HG03378 (cell line): ENCODE results near the gene L3MBTL4.
A peak's percentile ranks its signal among the peaks of the same experiment; 100 is the strongest.
"Not testable (repeated sequence)": the region's sequence is repeated elsewhere in the genome, so short reads cannot be mapped to it uniquely, and the experiment has no call there.

Experiments
- ATAC-seq: cut with Tn5 transposase; IDR thresholded peaks from one replicate; pipeline ENCODE4 v1.9.1; 2021; ENCODE audit warnings: mild to moderate bottlenecking, moderate library complexity; ENCODE audit not compliant: unreplicated experiment

L3MBTL4 gene

DNA sequence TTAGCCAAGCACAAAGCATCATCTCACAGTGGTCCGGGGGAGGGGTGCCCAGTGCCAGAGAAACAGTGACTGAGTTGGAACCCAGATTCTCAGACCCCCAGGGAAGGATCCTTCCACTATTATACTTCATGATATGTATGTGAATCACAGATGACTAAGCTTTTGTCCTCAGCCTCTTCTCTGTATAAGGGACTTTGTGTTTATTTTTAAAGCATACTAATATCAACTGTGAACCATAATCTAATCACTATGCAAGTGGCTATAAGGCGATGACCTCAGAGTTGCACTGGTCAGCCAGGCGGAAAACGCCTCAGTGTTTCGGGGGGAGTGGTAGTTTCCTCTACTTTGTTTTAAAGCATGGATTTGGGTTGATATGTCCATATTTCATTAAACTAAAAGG lies 359.0 kb downstream of the L3MBTL4 start:
- ATAC-seq, result no peak

- no peak for ATAC-seq
Observed at GRCh38 chr18:6054256-6054842, 360.4 kb downstream of the L3MBTL4 start.

- ATAC-seq, result no peak
Observed at GRCh38 chr18:6052449-6052913, 362.2 kb downstream of the L3MBTL4 start.

GRCh38 chr18:6047596-6047995 lies 367.1 kb downstream of the L3MBTL4 start:
- ATAC-seq, result not testable (repeated sequence)

GRCh38 chr18:6044773-6045172 lies 369.9 kb downstream of the L3MBTL4 start:
- no peak for ATAC-seq

- ATAC-seq, result no peak
Observed at GRCh38 chr18:6044319-6044718, 370.4 kb downstream of the L3MBTL4 start.

DNA sequence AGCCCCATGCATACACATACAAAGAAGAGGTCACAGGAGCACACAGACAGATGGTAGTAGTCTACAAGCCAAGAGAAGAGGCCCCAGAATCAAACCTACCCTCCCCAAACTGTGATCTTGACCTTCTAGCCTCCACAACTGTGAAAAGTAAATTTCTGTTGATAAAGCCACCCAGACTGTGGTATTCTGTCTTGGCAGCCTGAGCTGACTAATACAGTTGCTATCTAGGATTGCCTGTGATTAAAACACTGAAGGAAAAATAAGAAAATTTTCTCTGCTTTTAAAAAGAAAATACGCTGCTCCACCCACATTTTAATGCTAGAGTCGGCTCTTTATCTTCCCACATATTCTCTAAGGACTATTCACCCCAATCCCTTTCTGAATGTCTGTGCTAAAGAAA lies 375.7 kb downstream of the L3MBTL4 start:
- ATAC-seq, result no peak

- no peak for ATAC-seq
Observed at GRCh38 chr18:6031442-6031841, 383.3 kb downstream of the L3MBTL4 start.

GRCh38 chr18:6031002-6031401 lies 383.7 kb downstream of the L3MBTL4 start:
- ATAC-seq, result no peak

- no peak for ATAC-seq
Observed at GRCh38 chr18:6024745-6025248, 389.9 kb downstream of the L3MBTL4 start.

GRCh38 chr18:6023551-6023950 lies 391.2 kb downstream of the L3MBTL4 start:
- no peak for ATAC-seq

GRCh38 chr18:6022845-6023244 lies 391.9 kb downstream of the L3MBTL4 start:
- ATAC-seq, result no peak

GRCh38 chr18:6022074-6022444 lies 392.7 kb downstream of the L3MBTL4 start:
- ATAC-seq, result peak; percentile 64

DNA sequence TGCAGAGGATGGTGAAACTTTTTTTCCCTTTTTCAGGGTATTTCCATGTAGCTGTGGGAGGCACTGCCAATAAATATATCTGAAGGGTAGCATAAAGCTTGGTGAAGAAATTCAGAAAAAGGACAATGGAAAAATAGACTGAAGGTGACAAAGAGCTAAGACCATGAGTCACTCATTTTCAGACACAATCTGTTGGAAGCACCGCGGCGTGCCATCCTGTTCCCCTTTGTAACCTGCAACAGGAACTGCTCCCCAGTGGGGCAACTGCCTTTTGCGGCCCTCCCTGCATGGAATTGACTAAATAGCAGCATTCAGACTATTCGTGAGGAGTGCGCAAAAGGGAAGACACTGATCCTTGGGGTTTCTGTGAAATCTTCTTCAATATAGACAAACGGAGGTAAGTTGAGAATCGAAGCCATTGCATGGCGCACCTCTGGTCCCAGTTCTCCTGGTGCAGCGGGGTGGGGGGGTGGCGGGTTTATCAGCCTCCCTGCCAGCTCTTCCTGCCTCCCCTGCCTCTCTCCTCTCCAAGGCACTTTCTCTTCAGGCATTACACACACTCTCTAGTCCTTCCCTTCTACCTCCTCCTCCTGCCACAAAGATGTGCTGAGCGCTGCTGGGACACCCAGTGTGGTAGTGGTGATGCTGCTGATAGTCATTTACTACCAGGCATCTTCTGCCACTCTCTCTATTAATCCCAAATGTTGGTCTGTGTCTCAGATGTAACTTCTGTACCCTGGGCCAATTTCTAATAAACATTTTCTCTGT lies 393.2 kb downstream of the L3MBTL4 start:
- peak; percentile 17 for ATAC-seq

DNA sequence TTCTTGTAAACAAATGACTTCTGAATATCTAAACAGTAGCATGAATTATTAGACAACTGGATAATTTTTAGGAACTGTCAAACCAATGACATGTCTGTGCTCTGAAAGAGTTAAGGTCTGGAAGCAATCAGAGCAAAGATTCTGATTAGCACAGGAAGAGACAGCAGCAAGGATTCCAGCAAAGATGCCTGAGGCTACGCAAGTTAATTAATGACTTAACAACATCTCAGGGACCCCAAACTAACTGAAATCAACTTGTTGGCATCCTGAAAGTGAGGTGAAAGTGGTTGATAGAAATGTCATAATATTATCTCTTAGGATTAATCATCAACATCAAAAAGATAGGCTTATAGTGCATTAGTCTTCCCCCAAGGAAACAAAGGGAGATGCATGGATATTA lies 396.0 kb downstream of the L3MBTL4 start:
- no peak for ATAC-seq

DNA sequence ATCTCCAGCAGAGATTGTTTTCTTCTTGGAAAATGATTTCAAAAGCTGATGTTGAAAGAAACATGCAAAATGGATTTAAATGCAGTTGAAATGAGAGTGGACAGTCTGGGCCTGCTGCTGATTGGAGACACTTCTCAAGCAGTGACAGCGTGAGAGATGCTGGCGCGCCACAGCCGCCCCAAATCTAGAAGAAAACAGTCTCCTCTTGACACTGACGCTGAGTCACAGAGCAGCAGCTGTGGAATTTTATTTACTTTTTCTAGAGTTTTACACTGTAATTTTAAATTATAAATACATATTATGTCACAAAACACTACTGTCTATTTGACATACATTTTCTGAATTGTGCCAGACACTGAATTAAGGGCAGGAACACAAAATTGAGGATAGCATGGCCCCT lies 397.5 kb downstream of the L3MBTL4 start:
- ATAC-seq, result no peak

DNA sequence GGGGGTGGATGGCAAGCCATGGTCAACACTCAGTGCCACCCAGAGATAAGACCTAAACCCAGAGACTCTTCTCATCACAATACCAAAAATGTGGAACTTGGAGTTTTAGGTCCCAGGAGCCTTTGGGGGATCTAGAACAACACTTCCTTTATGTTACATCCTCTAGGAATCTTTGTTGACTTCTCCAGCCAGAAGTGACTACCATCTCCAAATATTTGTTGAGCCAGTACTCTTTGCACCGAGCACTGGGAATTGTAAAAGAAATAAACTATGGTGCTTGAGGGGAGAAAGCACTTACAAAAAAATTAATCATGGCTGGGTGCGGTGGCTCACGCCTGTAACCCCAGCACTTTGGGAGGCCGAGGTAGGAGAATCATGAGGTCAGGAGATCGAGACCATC lies 399.3 kb downstream of the L3MBTL4 start:
- ATAC-seq, result no peak

GRCh38 chr18:6013171-6013810 lies 401.4 kb downstream of the L3MBTL4 start:
- ATAC-seq, result no peak

GRCh38 chr18:6010921-6011320 lies 403.8 kb downstream of the L3MBTL4 start:
- no peak for ATAC-seq

- no peak for ATAC-seq
Observed at GRCh38 chr18:6010284-6010683, 404.4 kb downstream of the L3MBTL4 start.

DNA sequence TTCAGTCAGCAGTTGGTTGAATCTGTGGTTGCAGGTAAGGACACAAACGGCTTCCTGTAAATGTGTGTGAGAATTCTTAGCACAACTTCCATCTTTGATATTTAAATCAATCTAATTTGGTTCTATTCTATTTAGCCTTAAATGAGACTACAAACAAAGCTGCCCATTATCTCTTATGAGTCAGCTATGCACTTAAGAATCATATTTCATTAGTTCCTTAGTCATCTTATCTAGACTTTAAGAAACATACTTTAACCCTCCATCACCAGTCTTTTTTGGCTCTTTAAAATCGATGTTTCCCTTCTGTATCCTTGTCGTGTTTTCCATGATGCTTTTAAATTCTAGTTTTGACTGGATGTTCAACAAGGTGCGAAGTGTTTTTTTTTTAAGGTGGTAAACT lies 405.0 kb downstream of the L3MBTL4 start:
- ATAC-seq, result no peak

GRCh38 chr18:6004683-6005082 lies 410.0 kb downstream of the L3MBTL4 start:
- ATAC-seq, result peak; percentile 98
